Stimulated activated CD4-positive, alpha-beta T cell treated with anti-CD3 and anti-CD28 coated beads, TNF-alpha, amount 100 ng/mL, for 24 hours (primary cell): ENCODE results near the gene HSPG2.

ENCODE experiments used
- DNase-seq, 3 experiments: peaks; one replicate each; pipeline ENCODE4 v3.0.0-alpha.2; 2020; ENCODE audit warnings: low read depth in 3 of 3

HSPG2 gene

DNA sequence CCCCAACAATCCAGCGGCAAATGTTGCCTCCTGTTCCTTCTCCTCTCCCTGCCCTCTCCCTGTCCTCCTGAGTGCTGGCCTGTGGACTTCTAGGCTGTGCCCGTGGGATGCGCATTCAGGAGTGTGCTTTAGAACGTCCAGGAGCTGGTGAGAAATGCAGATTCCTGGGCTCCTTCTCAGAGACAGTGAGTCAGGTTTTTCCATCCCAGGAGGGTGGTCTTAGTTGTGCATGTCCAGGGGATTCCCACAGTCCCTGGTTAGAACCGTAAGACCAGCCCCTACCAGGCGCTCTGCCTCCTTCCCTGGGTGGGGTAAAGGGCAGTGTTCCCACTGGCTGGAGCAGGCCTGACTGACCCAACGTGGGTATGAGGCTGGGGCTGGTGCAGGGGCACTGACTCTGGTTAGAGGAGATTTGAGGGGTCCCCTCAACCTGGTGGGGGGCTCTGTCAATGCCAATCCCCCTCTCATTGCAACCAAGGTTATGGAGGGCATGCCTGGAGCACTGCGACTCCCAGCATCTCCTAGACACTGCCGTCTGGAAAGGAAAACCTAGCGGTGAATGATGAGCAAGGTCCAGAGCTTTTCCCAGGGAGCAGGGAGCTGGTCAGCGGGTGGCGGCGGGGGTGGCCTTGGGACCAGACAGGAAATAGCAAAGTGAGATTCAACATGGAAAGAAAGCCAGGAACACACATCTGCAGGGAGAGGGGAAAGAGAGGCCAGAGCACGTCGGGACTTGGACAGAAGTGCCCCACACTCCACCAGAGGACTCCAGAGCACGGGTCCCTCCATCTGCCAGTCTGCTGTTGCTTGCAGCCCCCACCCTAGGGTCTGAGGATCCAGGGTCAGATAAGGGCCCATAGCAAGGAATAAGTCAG, 38.5 kb downstream of the HSPG2 start:
- no peak for DNase-seq

DNA sequence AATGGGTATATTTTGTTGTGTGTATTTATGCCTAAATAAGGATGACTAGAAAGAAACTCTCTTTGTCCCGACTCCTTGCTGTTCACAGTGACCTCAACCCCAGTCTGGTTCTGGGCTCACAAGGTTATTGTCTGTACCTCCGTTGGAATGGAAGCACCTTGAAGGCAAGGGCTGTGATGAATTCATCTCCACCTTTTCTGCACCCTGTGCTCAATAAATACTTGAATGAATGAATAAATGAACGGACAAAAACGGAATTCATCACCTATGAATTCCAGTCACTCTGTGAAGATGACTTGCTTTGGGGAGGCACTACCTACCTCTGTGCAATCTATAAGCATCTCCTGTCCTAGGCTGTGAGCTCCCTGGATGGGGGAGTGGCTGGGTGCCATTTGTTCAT, 39.3 kb downstream of the HSPG2 start:
- no peak for DNase-seq

DNA sequence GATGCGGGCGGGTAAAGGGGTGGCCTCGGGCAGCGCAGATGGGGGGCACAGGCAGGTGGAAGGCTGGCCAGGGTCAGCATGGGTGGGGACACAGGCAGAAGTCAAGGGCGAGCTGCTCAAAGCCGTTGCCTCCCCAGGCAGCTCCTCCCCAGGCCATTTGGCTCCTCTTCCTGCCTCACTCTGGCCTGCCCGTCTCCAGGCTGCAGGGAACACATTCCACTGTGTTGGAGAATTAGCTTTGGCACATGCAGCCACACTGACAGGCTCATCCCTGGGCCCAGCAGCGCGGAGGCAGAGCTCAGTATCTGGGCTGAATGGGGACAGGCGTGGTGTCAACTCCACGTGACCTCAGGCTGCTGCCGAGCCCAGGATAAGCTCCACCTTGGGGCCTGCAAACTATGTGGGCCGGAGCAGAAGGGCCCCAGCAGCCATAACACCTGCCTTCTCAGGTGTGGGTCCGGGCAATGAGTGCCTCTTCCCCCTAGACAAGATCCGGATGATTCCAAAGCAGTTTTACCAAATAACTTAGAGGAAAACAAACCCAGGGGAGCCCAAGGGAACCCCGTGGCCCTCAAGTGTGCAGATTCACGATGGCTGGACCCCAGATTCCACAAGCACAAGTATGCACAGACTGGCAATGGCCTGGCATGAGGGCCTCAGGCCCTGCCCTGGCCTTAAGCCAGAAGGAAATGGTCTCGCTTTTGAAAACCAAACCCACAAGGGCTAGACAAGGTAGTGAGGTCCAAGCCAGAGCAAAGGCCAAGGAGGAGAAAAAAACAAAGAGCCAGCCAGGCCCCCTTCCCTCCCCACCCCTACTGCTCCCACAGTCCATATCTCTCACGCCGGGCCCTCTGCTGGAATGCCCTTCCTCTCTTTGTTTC, 40.2 kb downstream of the HSPG2 start:
- no peak for DNase-seq

DNA sequence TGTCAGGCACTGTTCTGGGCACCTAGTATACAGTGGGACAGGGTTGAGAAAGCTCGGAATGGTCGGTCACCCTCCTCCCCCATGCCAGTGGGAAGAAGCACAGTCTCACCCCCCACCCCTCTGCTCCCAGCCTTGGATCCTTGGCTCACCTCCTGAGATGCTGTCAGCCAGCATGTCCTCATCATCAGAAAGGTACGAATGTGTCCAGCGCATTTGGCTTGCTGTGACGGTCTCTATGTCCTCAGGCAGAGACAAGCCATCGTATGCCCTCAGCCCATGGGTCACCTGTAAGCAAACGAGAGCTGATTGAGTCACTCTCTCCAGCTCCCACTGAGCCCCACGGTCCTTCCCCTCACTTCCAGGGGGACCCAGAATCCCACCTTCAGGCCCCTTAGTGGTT, 41.1 kb downstream of the HSPG2 start:
- DNase-seq, result no peak

DNA sequence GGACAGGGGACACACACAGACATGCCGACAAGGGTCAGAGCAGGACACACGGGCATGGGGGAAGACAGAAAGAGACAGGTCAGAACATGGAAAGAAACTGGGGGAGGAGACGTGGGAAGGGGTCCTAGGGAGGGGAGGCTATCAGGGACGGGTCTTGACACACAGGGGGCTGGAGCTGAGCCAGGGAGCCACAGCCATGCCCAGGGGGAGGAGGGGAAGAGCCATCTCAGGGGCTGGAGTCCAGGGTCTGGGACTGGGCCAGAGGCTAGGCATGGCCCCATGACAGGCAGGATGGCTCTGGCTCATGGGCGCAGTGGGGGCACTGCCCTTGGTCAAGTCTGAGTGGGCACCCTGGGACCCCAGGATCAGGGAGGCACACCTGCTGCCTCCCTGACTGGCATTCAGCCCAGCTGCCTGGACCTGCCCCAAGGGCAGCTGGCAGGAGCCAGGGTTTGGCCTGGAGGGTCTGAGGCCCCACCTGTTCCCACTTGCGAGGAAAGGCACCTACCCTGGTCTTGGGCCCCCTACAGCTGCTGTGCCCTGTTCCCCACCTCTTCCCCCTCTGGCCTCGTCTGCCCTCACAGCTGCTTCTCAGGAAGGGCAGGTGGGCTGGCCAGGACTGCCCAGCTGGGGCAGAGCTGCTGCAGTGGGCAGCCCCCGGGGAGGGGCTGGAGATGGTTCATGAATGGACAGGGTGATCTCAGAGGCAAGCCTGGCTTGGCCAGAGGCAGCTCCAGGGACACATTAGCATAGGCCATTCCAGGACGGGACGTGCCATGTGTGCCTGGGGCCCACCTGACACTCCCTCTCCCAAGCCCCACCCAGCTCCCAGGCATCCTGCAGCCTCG, 42.9 kb downstream of the HSPG2 start:
- no peak for DNase-seq

DNA sequence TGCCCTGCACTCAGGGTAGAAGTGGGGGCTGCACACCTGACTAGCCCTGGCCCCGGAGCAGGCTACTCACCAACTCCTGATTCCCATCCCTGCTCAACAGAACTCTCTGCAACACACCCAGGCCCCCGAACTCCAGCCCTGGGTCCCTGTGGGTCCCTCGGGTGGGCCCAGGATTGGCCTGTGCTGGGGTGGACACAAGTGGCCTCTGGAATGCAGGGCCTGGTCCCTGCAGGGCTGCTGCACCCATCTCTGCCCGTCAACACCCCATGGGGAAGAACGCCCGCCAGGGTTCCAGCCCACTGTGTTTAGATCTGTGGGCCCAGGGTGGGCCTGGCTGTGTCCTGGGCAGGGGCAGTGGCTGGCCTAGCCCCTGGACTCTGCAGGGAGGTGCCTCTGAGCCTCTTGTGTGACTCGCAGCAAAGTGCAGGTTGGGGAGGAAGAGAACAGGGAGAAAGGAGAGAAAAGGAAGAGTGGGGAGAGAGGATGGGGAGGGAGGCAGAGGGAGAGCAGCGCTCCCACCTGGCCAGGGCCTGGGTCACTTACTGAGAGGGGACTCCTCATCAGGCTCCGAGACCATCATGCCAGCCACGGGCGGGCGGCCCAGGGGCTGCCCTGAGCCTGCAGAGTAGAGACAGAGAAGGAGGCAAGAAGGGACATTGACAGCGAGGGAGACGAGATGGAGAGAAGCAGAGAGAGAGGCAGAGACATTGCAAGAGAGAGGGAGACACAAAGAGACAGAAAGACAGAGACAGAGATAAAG, 43.9 kb downstream of the HSPG2 start:
- no peak for DNase-seq

DNA sequence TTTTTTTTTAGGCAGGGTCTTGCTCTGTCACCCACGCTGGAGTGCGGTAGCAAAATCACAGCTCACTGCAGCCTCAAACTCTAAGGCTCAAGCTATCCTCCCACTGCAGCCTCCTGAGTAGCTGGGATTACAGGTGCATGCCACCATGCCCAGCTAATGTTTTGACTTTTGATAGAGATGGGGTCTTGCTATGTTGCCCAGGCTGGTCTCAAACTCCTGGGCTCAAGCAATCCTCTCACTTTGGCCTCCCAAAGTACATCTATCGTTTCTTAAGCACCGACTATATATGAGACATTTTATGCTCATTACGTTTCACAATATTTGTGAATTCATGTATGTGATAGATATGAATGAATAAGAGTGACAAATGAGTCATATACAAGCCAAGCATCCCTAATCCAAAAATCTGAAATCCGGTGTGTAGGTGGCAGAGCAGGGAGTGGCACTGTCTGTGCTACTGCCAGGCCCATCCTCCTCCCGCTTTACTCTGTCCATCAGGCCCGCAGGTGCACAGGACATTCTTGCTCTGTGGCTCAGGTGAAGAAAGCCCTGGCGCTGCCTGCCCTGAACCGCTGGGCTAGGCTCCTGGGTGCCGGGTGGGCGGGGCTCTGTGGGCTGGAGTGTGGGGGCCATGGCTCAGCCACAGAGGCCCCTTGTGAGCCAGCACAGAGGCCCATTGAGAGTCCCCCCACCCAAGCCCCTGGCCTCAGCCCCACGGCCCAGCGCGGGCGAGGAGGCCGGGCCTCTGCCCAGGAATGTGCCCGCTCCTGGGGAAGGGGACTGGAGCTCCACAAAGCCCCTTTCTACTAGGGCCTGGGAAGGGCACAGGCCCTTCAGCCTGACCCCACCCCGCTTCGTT, 45.3 kb downstream of the HSPG2 start:
- no peak for DNase-seq

DNA sequence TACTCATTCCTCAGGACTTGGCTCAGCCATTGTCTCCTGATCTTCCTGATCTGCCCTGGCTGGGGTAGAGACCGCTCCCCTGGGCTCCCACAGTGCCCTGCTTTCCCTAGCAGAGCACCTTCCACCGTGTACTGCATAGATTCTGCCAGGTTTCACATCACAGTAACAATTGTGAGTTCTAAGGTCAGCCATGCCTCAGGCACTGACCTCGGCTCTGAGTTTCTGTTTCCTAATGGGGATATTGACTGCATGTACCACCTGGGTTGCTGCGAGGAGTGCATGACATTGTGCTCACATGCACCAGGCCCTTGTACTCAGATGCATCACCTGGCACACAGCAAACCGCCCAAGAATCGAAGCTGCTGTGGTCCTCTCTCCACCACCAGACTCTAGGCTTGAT, 46.0 kb downstream of the HSPG2 start:
- DNase-seq, result no peak

DNA sequence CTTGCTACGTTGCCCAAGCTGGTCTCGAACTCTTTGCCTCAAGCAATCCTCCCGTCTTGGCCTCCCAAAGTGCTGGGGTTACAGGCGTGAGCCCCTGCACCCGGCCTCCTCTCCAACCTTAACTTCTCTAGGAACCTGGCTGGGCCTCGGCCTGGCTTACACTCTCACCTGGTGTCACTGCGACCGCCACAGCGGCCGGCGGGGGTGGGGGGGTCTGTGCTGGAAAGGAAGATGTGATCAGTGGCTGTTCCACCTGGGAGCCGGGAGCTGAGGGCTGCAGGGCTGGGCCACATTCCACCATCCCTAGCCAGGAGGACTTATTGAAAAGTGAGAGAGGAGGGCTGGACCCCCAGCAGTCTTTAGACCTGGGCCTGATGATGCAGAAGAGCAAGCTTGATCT, 48.6 kb downstream of the HSPG2 start:
- no peak for DNase-seq

DNA sequence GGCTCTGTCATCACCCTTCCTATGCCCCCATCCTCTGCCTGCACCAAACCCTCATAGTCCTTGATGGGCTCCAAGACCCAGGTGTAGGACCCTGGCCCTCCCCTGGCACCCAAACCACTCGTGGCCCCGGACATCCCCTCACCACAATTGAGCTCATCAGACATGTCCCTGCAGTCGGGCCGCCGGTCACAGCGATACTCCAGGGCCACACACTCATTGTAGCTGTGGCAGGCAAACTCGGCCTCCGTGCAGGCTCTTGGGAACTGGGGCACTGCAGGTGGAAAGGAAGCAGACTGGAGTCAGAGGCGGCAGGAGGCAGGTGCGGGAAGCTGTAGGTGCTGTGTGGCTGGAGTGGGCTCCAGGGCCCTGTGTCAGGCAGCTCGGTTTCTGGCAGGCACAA, 49.3 kb downstream of the HSPG2 start:
- DNase-seq, result no peak

DNA sequence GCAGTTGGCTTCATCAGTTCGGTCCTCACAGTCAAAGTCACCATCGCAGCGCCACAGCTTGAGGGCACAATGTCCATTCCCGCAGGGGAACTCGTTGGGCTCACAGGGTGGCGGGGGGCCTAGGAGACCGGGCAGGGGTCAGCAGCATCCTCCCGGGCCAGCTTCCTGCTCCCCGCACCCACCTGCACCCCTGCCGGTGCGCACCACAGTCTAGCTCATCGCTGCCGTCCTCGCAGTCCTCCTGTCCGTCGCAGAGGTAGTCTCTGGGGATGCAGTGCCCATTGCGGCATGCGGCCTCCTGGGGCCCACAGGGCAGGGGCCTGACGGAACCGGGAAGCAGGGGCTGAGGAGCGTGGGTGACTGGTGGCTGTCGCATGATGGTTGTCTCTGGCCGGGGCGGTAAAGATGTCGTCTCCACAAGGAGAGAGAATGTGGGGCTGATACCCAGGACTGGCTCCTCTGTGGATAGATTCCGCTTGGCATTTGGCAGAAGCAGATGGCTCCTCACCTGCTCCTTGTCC, 49.8 kb downstream of the HSPG2 start:
- no peak for DNase-seq

DNA sequence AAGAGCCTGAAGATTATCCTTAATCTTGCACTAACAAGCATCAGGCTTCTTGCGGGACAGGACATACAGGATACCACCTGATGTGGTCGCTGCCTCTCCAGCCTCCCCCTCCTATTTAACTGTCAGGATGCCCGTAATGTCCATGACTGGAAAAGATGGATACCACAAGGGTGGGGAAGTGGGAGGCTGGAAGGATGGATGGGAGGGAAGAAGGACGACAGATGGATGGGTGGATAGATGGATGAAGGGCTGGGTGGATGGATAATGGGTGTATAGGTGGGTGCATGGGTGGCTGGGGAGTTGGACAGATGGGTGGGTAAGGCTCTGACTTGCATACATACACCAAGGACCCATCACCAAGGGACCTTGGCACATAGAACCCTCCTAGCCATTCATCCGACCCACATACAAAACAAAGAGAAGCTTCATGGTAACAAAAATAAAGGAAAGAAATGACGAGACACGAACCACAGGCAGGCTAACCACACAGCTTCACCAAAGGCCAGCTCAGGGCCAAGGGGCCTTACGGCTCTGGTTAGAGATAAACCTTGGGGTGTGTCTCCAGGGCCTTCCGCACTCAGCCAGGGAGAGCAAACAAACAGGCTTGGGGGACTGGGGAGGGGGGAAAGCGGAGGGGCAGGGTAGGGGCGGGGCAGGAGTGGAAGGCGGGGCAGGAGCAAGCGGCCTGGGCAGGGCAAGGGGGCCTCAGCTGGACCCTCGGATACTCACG, 50.5 kb downstream of the HSPG2 start:
- no peak for DNase-seq

DNA sequence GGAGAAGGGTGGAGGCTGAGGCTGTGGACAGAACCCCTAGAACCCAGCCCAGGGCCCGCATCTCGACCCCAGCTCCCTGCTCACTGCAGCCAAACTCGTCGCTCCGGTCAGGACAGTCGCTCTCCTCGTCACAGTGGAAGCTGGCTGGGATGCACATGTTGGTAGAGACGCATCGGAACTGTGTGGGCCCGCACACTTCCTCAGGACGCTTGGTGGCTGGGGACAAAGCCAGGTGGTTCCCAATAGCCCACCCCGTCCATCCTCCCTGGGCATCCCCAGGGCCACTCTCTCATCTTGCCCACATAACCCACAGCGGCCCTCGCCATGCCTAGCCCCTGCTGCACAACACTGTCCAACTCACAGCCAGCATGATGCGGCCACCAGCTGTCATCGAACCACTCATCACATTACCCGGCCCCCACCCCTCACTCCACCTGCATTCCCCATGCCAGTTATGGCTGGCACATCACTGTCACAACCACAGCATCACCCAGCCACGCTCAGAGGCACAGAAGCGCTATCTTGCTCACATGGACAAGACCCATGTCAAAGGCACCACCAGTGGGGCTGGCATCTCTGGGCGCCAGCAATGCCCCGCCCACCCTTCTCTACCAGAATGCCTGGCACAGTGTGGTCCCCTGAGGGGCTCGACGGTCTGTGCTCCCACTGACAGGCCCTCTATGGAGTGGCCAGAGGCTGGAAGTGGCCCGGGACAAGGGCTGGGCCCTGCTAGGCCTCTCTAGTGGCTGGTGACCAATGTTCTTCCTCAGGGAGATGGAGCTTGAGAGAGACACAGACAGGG, 51.7 kb downstream of the HSPG2 start:
- no peak for DNase-seq

DNA sequence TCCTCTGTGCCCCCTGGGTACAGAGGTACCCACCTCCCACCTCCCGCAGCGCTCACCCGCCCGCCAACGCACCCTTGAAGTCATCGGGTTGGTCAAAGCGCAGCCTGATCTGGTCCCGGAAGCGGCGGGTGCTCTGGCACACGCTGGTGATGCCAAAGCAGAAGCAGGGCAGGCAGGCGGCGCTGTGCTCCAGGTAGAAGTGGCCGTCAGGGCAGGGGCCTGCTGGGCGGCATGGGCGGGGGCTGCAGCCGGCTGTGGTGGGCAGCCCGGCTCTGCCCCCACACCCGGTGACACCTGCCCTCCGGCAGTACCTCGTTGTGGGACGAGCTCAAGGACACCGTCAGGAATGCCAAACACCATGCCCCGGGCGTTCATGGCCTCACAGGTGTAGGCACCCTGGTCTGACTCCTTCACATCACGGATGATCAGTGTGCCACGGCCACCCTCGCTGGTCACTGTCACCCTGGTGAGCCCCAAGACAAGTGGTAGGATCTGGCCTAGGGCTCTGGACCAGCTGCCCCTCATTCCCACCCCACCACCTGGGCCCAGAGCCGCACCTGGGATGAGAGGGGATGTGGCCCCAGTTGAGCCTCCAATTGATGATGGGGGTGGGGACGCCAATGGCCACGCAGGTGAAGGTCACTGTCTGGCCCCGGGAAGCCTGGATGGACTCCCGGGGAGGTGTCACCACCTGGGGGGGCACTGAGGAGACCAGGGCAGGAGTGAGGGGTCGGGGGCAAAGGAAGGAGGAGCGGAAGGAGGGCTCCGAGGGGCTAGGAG, 52.5 kb downstream of the HSPG2 start:
- no peak for DNase-seq

DNA sequence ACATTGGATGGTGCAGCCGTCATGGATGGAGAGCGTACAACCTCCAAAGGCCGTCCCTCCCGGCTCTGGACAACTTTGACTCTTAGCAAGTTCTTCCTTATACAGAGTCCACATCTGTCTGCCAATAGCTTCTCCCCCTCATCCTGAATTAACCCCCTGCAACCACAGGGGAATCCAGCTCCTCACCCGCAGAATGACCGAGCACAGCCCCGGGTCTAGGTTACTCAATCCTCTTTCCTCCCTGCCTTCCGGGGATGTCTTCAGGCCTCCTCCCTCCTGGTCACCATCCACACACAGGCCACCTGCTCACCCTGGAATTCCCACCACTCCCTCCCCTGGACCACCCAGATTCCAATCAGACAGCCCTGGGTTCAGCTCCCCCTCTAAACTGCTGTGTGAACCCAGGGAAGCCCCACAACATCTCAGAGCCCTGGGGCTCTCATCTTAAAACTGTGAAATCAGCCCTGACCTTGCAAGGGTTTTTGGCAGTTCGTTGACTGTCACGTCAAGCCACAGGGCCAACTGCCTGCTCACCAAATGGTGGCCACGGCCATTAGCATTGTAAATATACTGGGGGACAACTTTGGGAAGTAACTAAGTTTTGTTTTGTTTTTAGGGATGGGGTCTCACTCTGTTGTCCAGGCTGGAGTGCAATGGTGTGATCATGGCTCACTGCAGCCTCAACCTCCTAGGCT, 54.2 kb downstream of the HSPG2 start:
- no peak for DNase-seq

DNA sequence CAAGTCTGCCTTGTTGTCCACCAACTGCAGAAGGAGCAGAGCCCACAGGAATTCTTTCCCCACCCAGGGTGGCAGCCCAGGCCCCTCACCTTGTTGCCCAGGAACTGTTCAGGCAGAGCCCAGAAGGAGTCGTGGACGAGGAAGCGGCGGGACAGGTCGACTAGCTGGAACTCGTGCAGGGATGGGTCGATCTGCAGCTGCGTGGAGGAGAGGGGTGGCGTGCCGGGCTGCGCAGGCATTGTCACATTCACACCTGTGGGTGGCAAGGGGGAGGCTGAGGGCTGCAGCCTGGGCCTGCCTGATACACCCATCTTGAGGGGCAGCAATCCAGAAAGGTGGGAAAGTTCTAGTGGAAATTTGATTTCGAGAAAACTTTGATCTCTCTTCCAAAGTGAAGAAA, 55.9 kb downstream of the HSPG2 start:
- no peak for DNase-seq

DNA sequence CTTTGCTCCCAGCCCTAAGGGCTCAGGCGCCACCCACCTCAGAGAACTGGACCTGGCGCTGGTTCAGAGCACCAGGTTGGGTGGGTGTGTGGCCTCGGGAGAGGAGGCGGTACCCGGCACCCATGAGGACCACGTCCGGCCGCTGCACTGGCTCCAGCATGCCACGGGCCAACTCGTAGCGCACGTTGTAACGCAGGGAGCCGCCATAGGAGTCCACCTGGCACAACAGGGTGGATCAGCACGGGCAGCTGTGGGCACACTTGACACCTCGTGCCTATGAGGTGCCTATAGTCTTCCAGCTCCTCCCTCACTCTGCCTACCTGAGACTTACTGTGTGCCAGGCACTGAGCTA, 56.5 kb downstream of the HSPG2 start:
- no peak for DNase-seq
